ENCODE results near the gene SLC30A2. TPM values are rescaled to one million over a fixed set of nuclear protein-coding genes. Genes with fewer than 3 reads are reported as not detected.

SLC30A2 gene
- total RNA-seq, 4 donors from 2014 or later: 0.14 TPM; not detected in 3

GRCh38 chr1:26035959-26036755, 9.8 kb downstream of the SLC30A2 start:
- Histone ChIP-seq H3K4me1 (peaks cover 3 to 15% (median 10%) of the 10 kb centered on the region in 4 donors), H3K27ac (peak overlapping the region; percentile 80 to 87 (median 86)), H3K36me3 (no peaks in the 10 kb centered on the region), H3K4me3 (peak overlapping the region; percentile 47 to 86 (median 58)), H3K9me3 (no peaks in the 10 kb centered on the region), H3K27me3 (peaks cover 6% of the 10 kb centered on the region)
- in situ Hi-C loops (cut with MboI; ENCODE audit: low pct_ligation_motif_present in 1 of 4, low pct_unique_long_range_greater_than_20kb in 1 of 4, low sequenced_read_pairs in 3 of 4): loop anchor here in 3 of 4 donors (25.0 kb wide), 2 partner anchors 101 to 126 kb away; partner anchors contain the start of genes C1orf232 (in 2 of the 3), FAM110D (in 2 of the 3), ZNF593 (in 2 of the 3) and ZNF593OS (in 2 of the 3)
- peak; percentile 86 for DNase-seq
- intact Hi-C loops (cut with DNase I; ENCODE audit: low total_unique reads): loop anchor here (10.0 kb wide), 1 partner anchor 109 kb away; no protein-coding TSS in a partner anchor
- 13% methylated on average over 39 of the region's 39 CpGs; no CpG with 5 or more reads in 1 of the 2 donors for WGBS, 2 donors (ENCODE audit: low coverage in 1 of 2)
- TF ChIP-seq CTCF (IDR thresholded peaks at IDR 0.05) (peak; percentile 99 to 100 (median 100)), POLR2A (IDR thresholded peaks at IDR 0.05) (no peak), POLR2AphosphoS5 (IDR thresholded peaks at IDR 0.05) (no peak)

- peaks cover 3 to 15% (median 10%) of the 10 kb centered on the region in 4 donors for H3K4me1 ChIP-seq
- no peak for TF ChIP-seq CTCF (IDR thresholded peaks at IDR 0.05)
- TF ChIP-seq POLR2A (IDR thresholded peaks at IDR 0.05): peak; percentile 75
- TF ChIP-seq EP300 (IDR thresholded peaks at IDR 0.05; ENCODE audit: low read depth): no peak
- peak; percentile 63 to 85 (median 71) for TF ChIP-seq POLR2AphosphoS5 (IDR thresholded peaks at IDR 0.05)
- peaks cover 6% of the 10 kb centered on the region for H3K27me3 ChIP-seq
- H3K4me3 ChIP-seq: peak overlapping the region; percentile 47 to 86 (median 58)
- no peaks in the 10 kb centered on the region for H3K9me3 ChIP-seq
- H3K36me3 ChIP-seq: no peaks in the 10 kb centered on the region
- WGBS, 2 donors (ENCODE audit: low coverage in 1 of 2): 0% methylated on average over 38 of the region's 60 CpGs; no CpG with 5 or more reads in 1 of the 2 donors
- intact Hi-C loops (cut with DNase I; ENCODE audit: low total_unique reads): loop anchor here (10.0 kb wide), 1 partner anchor 109 kb away; no protein-coding TSS in a partner anchor
- peak overlapping the region; percentile 80 to 87 (median 86) for H3K27ac ChIP-seq
- in situ Hi-C loops (cut with MboI; ENCODE audit: low pct_ligation_motif_present in 1 of 4, low pct_unique_long_range_greater_than_20kb in 1 of 4, low sequenced_read_pairs in 3 of 4): loop anchor here in 3 of 4 donors (25.0 kb wide), 2 partner anchors 102 to 127 kb away; partner anchors contain the start of genes C1orf232 (in 2 of the 3), FAM110D (in 2 of the 3), ZNF593 (in 2 of the 3) and ZNF593OS (in 2 of the 3)
- peak; percentile 96 for DNase-seq
These were observed 10.5 kb downstream of the SLC30A2 start for GRCh38 chr1:26035203-26035958.

GRCh38 chr1:26034504-26035202, 11.3 kb downstream of the SLC30A2 start:
- in situ Hi-C loops (cut with MboI; ENCODE audit: low pct_ligation_motif_present in 1 of 4, low pct_unique_long_range_greater_than_20kb in 1 of 4, low sequenced_read_pairs in 3 of 4) (loop anchor here in 3 of 4 donors (25.0 kb wide), 2 partner anchors 103 to 128 kb away; partner anchors contain the start of genes C1orf232 (in 2 of the 3), FAM110D (in 2 of the 3), ZNF593 (in 2 of the 3) and ZNF593OS (in 2 of the 3)), intact Hi-C loops (cut with DNase I; ENCODE audit: low total_unique reads) (loop anchor here (10.0 kb wide), 1 partner anchor 110 kb away; no protein-coding TSS in a partner anchor)
- H3K36me3 ChIP-seq: no peaks in the 10 kb centered on the region
- no peak for DNase-seq
- H3K4me3 ChIP-seq: peak overlapping the region; percentile 3 to 86 (median 58)
- WGBS, 2 donors (ENCODE audit: low coverage in 1 of 2): 13 to 20% methylated on average over 2 to 14 of the region's 15 CpGs
- peak overlapping the region; percentile 80 to 87 (median 86) for H3K27ac ChIP-seq
- TF ChIP-seq EP300 (IDR thresholded peaks at IDR 0.05; ENCODE audit: low read depth) (no peak), POLR2AphosphoS5 (IDR thresholded peaks at IDR 0.05) (no peak), CTCF (IDR thresholded peaks at IDR 0.05) (no peak), POLR2A (IDR thresholded peaks at IDR 0.05) (no peak)
- H3K4me1 ChIP-seq: peaks cover 3 to 15% (median 10%) of the 10 kb centered on the region in 4 donors
- H3K27me3 ChIP-seq: peaks cover 6% of the 10 kb centered on the region
- no peaks in the 10 kb centered on the region for H3K9me3 ChIP-seq

Data from transverse colon (tissue), 4 donors.